GM12892 (cell line): ENCODE measurements around the gene BANK1.

Experiments
- POLR2A ChIP-seq: IDR thresholded peaks from 2 replicates; pipeline ENCODE4 v1.6.1; 2011; ENCODE audit warnings: low read depth, low read length, control low read depth
- TAF1 ChIP-seq: IDR thresholded peaks from 2 replicates; pipeline ENCODE4 v1.6.1; 2011; ENCODE audit warnings: low read depth, mild to moderate bottlenecking, control low read depth, low read length, borderline replicate concordance

DNA sequence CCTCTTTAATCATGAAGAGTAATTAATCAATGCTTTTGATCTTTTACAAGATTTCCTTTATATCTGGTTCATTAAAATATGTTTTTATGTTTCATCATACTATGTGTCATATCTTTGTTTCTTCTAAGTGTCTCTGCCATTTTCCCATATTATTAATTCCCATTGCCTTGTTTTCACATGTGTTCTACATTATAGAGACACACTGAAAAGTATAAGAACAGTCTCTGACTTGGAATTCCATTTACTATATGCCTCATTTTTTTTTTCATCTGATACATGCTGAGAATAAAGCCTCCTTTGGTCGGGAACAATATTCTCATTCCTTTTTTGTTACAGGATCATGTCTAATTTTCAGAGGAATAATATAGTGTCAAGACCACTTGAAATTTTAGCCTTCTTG, 4.3 kb downstream of the BANK1 start:
- no peak for TF ChIP-seq TAF1
- TF ChIP-seq POLR2A, result no peak
